ENCODE data around the gene KRTAP1-4.

Gene KRTAP1-4

DNA sequence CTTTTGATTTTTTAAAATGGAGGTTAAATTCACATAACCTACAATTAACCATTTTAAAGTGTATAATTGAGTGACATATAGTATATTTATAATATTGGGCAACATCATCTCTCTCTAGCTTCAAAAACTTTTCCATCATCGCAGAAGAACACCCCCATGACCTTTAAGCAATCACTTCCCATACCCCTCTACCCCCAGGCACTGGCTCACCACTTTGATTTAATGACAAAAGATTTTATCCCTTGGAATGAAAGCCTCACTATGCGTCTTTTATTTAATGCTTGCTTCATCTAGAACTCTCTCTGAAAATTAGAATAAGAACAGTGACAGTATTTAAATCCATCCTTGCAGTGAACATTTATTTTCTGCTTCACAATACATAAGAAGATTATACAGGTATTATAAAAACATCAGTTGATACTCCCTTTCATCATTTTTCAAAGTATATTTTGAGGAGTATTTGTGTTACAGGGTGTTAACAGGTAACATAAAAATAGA, 7.9 kb upstream of the KRTAP1-4 start:
- TF ChIP-seq YY1 (IDR thresholded peaks at IDR 0.05; ENCODE audit: low read depth) = no peak
- no peak for TF ChIP-seq CEBPB (IDR thresholded peaks at IDR 0.05)
- no peak for TF ChIP-seq REST (IDR thresholded peaks at IDR 0.05; ENCODE audit: low read depth)
- TF ChIP-seq USF1 (IDR thresholded peaks at IDR 0.05) = no peak
- TF ChIP-seq ZBTB7A (IDR thresholded peaks at IDR 0.05; ENCODE audit: low read depth) = no peak
- no peak for TF ChIP-seq RAD21 (IDR thresholded peaks at IDR 0.05; ENCODE audit: low read depth)

- 0 out of 2 replicates have a peak, but pooled peaks have one; percentile 26 for TF ChIP-seq TCF12 (IDR thresholded peaks at IDR 0.05; ENCODE audit: low read depth)
Measured at GRCh38 chr17:41034346-41034935, 4.4 kb upstream of the KRTAP1-4 start, which contains the start of gene KRTAP1-3. Gene KRTAP1-3, minus strand, starts transcription at chr17:41034874. Its CDS starts 53 bp downstream, at chr17:41034821.

GRCh38 chr17:41026715-41027471, 3.1 kb downstream of the KRTAP1-4 start, which contains the start of gene KRTAP1-5:
Gene KRTAP1-5, minus strand, starts transcription at chr17:41027208. Its CDS starts 53 bp downstream, at chr17:41027155.
- TF ChIP-seq ZBTB7A (IDR thresholded peaks at IDR 0.05; ENCODE audit: low read depth) (no peak), RAD21 (IDR thresholded peaks at IDR 0.05; ENCODE audit: low read depth) (no peak), CREB1 (IDR thresholded peaks at IDR 0.05; ENCODE audit: low read depth) (no peak), FOXM1 (IDR thresholded peaks at IDR 0.05; ENCODE audit: borderline replicate concordance, low read depth) (no peak), CEBPB (IDR thresholded peaks at IDR 0.05) (no peak), NFIC (IDR thresholded peaks at IDR 0.05) (no peak), YY1 (IDR thresholded peaks at IDR 0.05; ENCODE audit: low read depth) (no peak), REST (IDR thresholded peaks at IDR 0.05; ENCODE audit: low read depth) (no peak), EP300 (IDR thresholded peaks at IDR 0.05; ENCODE audit: borderline replicate concordance) (no peak), TEAD4 (IDR thresholded peaks at IDR 0.05) (no peak), TCF12 (IDR thresholded peaks at IDR 0.05; ENCODE audit: low read depth) (no peak), TAF1 (IDR thresholded peaks at IDR 0.05; ENCODE audit: low read depth) (no peak), EGR1 (IDR thresholded peaks at IDR 0.05) (no peak), USF1 (IDR thresholded peaks at IDR 0.05) (no peak)
- TF ChIP-seq, protein P1, sequence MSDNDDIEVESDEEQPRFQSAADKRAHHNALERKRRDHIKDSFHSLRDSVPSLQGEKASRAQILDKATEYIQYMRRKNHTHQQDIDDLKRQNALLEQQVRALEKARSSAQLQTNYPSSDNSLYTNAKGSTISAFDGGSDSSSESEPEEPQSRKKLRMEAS (IDR thresholded peaks at IDR 0.05) = no peak

GRCh38 chr17:41024697-41025096, 5.3 kb downstream of the KRTAP1-4 start:
- no peak for TF ChIP-seq ZBTB7A (IDR thresholded peaks at IDR 0.05; ENCODE audit: low read depth)
- no peak for TF ChIP-seq TEAD4 (IDR thresholded peaks at IDR 0.05)
- TF ChIP-seq CEBPB (IDR thresholded peaks at IDR 0.05) = no peak
- TF ChIP-seq, protein P1 (IDR thresholded peaks at IDR 0.05) = no peak
- no peak for TF ChIP-seq TAF1 (IDR thresholded peaks at IDR 0.05; ENCODE audit: low read depth)
- no peak for TF ChIP-seq EP300 (IDR thresholded peaks at IDR 0.05; ENCODE audit: borderline replicate concordance)
- TF ChIP-seq REST (IDR thresholded peaks at IDR 0.05; ENCODE audit: low read depth) = no peak
